Neural cell (in vitro differentiated cells): Measurements from ENCODE around the gene NDUFS2. TPM values are rescaled to one million over a fixed set of nuclear protein-coding genes. Genes with fewer than 3 reads are reported as not detected.

Source experiments
- H2AFZ ChIP-seq: fragments of 200-600, 300-800 bp; sonication (generic), shearing (Covaris generic); 2 replicates; pipeline ENCODE4 v1.6.0; 2014; ENCODE audit warnings: low read depth, mild to moderate bottlenecking, antibody characterized with exemption, low read length, moderate library complexity
- H3F3A ChIP-seq: fragments of 200-600 bp; shearing (Covaris generic); 2 replicates; pipeline ENCODE4 v1.6.1; 2016; ENCODE audit warnings: mild to moderate bottlenecking, moderate library complexity, mixed read lengths, antibody characterized with exemption, low read length; ENCODE audit not compliant: insufficient read depth, poor library complexity, severe bottlenecking
- H3K27ac ChIP-seq: fragments of 200-600, 300-800 bp; sonication (generic), shearing (Covaris generic); 2 replicates; pipeline ENCODE4 v1.5.1; 2014; ENCODE audit warnings: mild to moderate bottlenecking, low read length, moderate library complexity
- H3K27me3 ChIP-seq: fragments of 300-800, 200-600 bp; sonication (generic), shearing (Covaris generic); 2 replicates; pipeline ENCODE4 v1.6.0; 2014; ENCODE audit warnings: mild to moderate bottlenecking, low read depth, low read length, moderate library complexity; ENCODE audit not compliant: insufficient read depth
- H3K36me3 ChIP-seq: fragments of 300-800, 200-600 bp; sonication (generic), shearing (Covaris generic); 2 replicates; pipeline ENCODE4 v1.5.1; 2014; ENCODE audit warnings: mild to moderate bottlenecking, antibody characterized with exemption, low read length, moderate library complexity; ENCODE audit not compliant: insufficient read depth
- H3K4me2 ChIP-seq: fragments of 300-800, 200-600 bp; sonication (generic), shearing (Covaris generic); 2 replicates; pipeline ENCODE4 v1.6.0; 2014; ENCODE audit warnings: mild to moderate bottlenecking, low read length
- H3K4me3 ChIP-seq: fragments of 300-800, 200-600 bp; sonication (generic), shearing (Covaris generic); 2 replicates; pipeline ENCODE4 v1.5.1; 2014; ENCODE audit warnings: mild to moderate bottlenecking, low read length, moderate library complexity
- H3K79me2 ChIP-seq: fragments of 200-600 bp; shearing (Covaris generic); replicated peaks from 2 replicates; pipeline ENCODE4 v1.6.0; 2014; ENCODE audit warnings: mild to moderate bottlenecking, low read length, moderate library complexity; ENCODE audit not compliant: insufficient read depth
- H3K9ac ChIP-seq: fragments of 300-800, 200-600 bp; sonication (generic), shearing (Covaris generic); 2 replicates; pipeline ENCODE4 v1.6.1; 2016; ENCODE audit warnings: mild to moderate bottlenecking, low read length, mixed read lengths
- H3K9me2 ChIP-seq: fragments of 200-600 bp; shearing (Covaris generic); 2 replicates; pipeline ENCODE4 v1.6.1; 2016; ENCODE audit warnings: mild to moderate bottlenecking, low read length, mixed read lengths; ENCODE audit not compliant: insufficient read depth
- H3K9me3 ChIP-seq: fragments of 200-600, 300-800 bp; sonication (generic), shearing (Covaris generic); 2 replicates; pipeline ENCODE4 v1.6.1; 2016; ENCODE audit warnings: mild to moderate bottlenecking, mixed run types, low read length, moderate library complexity, mixed read lengths
- H4K20me1 ChIP-seq: fragments of 200-600 bp; shearing (Covaris generic); 2 replicates; pipeline ENCODE4 v1.6.1; 2016; ENCODE audit warnings: mild to moderate bottlenecking, mixed run types; ENCODE audit not compliant: insufficient read depth
- CTCF ChIP-seq: fragments of 450-650 bp; IDR thresholded peaks from 2 replicates; pipeline ENCODE4 v1.5.1; 2014; ENCODE audit warnings: antibody characterized with exemption, mild to moderate bottlenecking, moderate library complexity; ENCODE audit not compliant: poor library complexity, severe bottlenecking
- EP300 ChIP-seq: fragments of 450-650 bp; conservative IDR thresholded peaks from 2 replicates; pipeline ENCODE4 v1.6.1; 2014; ENCODE audit warnings: antibody characterized with exemption, mild to moderate bottlenecking, moderate library complexity; ENCODE audit not compliant: poor library complexity, severe bottlenecking
- EZH2 ChIP-seq: fragments of 200-600, 300-800 bp; shearing (Covaris generic), sonication (generic); IDR thresholded peaks from 2 replicates; pipeline ENCODE4 v1.6.1; 2014; ENCODE audit warnings: antibody characterized with exemption, low read length, borderline replicate concordance, mild to moderate bottlenecking; ENCODE audit not compliant: insufficient read depth, poor library complexity, severe bottlenecking
- MXI1 ChIP-seq: fragments of 450-650 bp; conservative IDR thresholded peaks from 2 replicates; pipeline ENCODE4 v1.6.1; 2014; ENCODE audit warnings: antibody characterized with exemption, mild to moderate bottlenecking; ENCODE audit not compliant: poor library complexity, severe bottlenecking
- POLR2AphosphoS5 ChIP-seq: IDR thresholded peaks from 2 replicates; pipeline ENCODE4 v1.6.1; 2012
- RAD21 ChIP-seq: fragments of 450-650 bp; conservative IDR thresholded peaks from 2 replicates; pipeline ENCODE4 v1.6.1; 2014; ENCODE audit warnings: antibody characterized with exemption, mild to moderate bottlenecking, moderate library complexity
- REST ChIP-seq: IDR thresholded peaks from 2 replicates; pipeline ENCODE4 v1.6.1; 2012; ENCODE audit warnings: borderline replicate concordance
- SMC3 ChIP-seq: fragments of 450-650 bp; conservative IDR thresholded peaks from 2 replicates; pipeline ENCODE4 v1.6.1; 2014; ENCODE audit warnings: antibody characterized with exemption, mild to moderate bottlenecking, moderate library complexity; ENCODE audit not compliant: poor library complexity
- TAF1 ChIP-seq: IDR thresholded peaks from 2 replicates; pipeline ENCODE4 v1.6.1; 2012; ENCODE audit warnings: low read depth
- polyA plus RNA-seq: library from polyadenylated mRNA; depleted of rRNA; stranded (reverse); fragments of >200 nt; gene quantifications from 2 replicates; pipeline ENCODE4 v1.2.3, GENCODE V29; 2014

NDUFS2 gene
- polyA plus RNA-seq, 1 donor from 2014 or later: 166 TPM

DNA sequence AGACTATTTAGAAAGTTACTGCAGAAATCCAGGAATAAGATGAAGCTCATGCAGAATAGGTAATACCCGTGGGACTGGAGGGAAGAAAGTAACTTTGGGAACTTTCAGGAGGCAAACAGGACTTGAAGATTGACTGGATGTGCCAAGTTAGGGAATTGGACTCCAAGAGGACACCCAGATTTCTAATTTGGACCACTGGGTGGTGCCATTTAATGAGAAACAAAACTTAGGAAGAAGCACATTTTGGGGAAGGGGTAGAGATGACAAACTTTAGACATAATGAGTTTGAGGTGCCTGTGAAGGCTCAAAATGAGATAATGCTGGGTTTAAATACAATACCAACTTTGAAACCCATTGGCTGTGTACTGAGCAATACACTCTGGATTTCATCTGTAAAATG is 21.5 kb upstream of the NDUFS2 start:
- Histone ChIP-seq H3K9ac (no peak overlapping the region), H3K9me3 (no peaks in the 10 kb centered on the region), H3K27ac (no peak overlapping the region), H3K4me3 (no peak overlapping the region), H3K36me3 (no peaks in the 10 kb centered on the region), H3F3A (no peaks in the 10 kb centered on the region), H3K9me2 (no peaks in the 10 kb centered on the region), H3K79me2 (peaks cover 6% of the 10 kb centered on the region), H2AFZ (no peak overlapping the region), H4K20me1 (no peaks in the 10 kb centered on the region), H3K4me2 (no peak overlapping the region), H3K27me3 (no peaks in the 10 kb centered on the region)
- TF ChIP-seq MXI1: no peak
- TF ChIP-seq SMC3: no peak
- no peak for TF ChIP-seq POLR2AphosphoS5
- no peak for TF ChIP-seq EZH2
- no peak for TF ChIP-seq CTCF
- TF ChIP-seq REST: no peak
- no peak for TF ChIP-seq RAD21
- TF ChIP-seq TAF1: no peak
- TF ChIP-seq EP300: no peak

- Histone ChIP-seq H3K79me2 (no peaks in the 10 kb centered on the region), H3F3A (no peaks in the 10 kb centered on the region), H3K27me3 (no peaks in the 10 kb centered on the region), H4K20me1 (no peaks in the 10 kb centered on the region), H3K4me2 (no peak overlapping the region), H3K9me2 (no peaks in the 10 kb centered on the region), H3K36me3 (no peaks in the 10 kb centered on the region), H3K27ac (no peak overlapping the region), H3K9me3 (no peaks in the 10 kb centered on the region), H3K9ac (no peak overlapping the region), H3K4me3 (no peak overlapping the region), H2AFZ (no peak overlapping the region)
- TF ChIP-seq RAD21: no peak
- no peak for TF ChIP-seq REST
- TF ChIP-seq EP300: no peak
- no peak for TF ChIP-seq EZH2
- TF ChIP-seq SMC3: no peak
- no peak for TF ChIP-seq MXI1
- TF ChIP-seq TAF1: no peak
- no peak for TF ChIP-seq CTCF
- TF ChIP-seq POLR2AphosphoS5: no peak
Observed at GRCh38 chr1:161182214-161182613, 20.0 kb upstream of the NDUFS2 start.
